SU-DHL-6 (cell line): ENCODE data around the gene MTA3.

ENCODE experiments used
- CTCF ChIP-seq: fragments of 200-600 bp; sonication (generic); IDR thresholded peaks from one replicate; pipeline ENCODE4 v1.5.1; 2017; ENCODE audit warnings: antibody characterized with exemption, mild to moderate bottlenecking, low read length, moderate library complexity; ENCODE audit not compliant: insufficient read depth, poor library complexity, severe bottlenecking
- EZH2phosphoT487 ChIP-seq: fragments of 200-600 bp; sonication (generic), shearing (Covaris generic); conservative IDR thresholded peaks from 2 replicates; pipeline ENCODE4 v1.6.1; 2018; ENCODE audit warnings: mild to moderate bottlenecking, antibody characterized with exemption, low read length, moderate library complexity, mixed read lengths

GRCh38 chr2:42585779-42586178, 17.3 kb downstream of the MTA3 start:
- no peak for TF ChIP-seq CTCF
- TF ChIP-seq EZH2phosphoT487 = no peak
